OCI-LY3 (cell line): ENCODE data around the gene ATP6V0A1.
"Not testable (repeated sequence)": the region's sequence is repeated elsewhere in the genome, so short reads cannot be mapped to it uniquely, and the experiment has no call there.

Source experiments
- H2AFZ ChIP-seq: fragments of 200-600, 300-600 bp; shearing (Covaris generic); 2 replicates; pipeline ENCODE4 v1.6.0; 2014; ENCODE audit warnings: antibody characterized with exemption, low read depth, low read length
- H3K27ac ChIP-seq: fragments of 200-600, 300-600 bp; sonication (generic); 2 replicates; pipeline ENCODE4 v1.5.1; 2014; ENCODE audit warnings: mild to moderate bottlenecking, low read length, moderate library complexity, mixed read lengths
- H3K27me3 ChIP-seq: fragments of 200-600, 300-600 bp; sonication (generic); 2 replicates; pipeline ENCODE4 v1.6.1; 2014; ENCODE audit warnings: low read depth, low read length, mixed read lengths
- H3K36me3 ChIP-seq: fragments of 200-600, 300-600 bp; sonication (generic); replicated peaks from 2 replicates; pipeline ENCODE3; 2014; ENCODE audit warnings: low read depth, low read length, mixed read lengths
- H3K4me1 ChIP-seq: fragments of 300-600, 200-600 bp; sonication (generic); 2 replicates; pipeline ENCODE4 v1.6.1; 2014; ENCODE audit warnings: low read length, mixed read lengths
- H3K4me2 ChIP-seq: fragments of 200-600, 300-600 bp; sonication (generic); 2 replicates; pipeline ENCODE4 v1.6.1; 2014; ENCODE audit warnings: low read length, mixed read lengths
- H3K4me3 ChIP-seq: fragments of 300-600, 200-600 bp; sonication (generic); 2 replicates; pipeline ENCODE4 v1.5.1; 2014; ENCODE audit warnings: antibody characterized with exemption, mild to moderate bottlenecking, low read length, moderate library complexity
- H3K79me2 ChIP-seq: fragments of 300-600, 200-600 bp; shearing (Covaris generic); 2 replicates; pipeline ENCODE4 v1.6.1; 2014; ENCODE audit warnings: mild to moderate bottlenecking, low read length, mixed read lengths
- H3K9ac ChIP-seq: fragments of 300-600, 200-600 bp; shearing (Covaris generic); 2 replicates; pipeline ENCODE4 v1.6.0; 2014; ENCODE audit warnings: mild to moderate bottlenecking, low read length, moderate library complexity
- H3K9me3 ChIP-seq: fragments of 200-600, 300-600 bp; shearing (Covaris generic); 2 replicates; pipeline ENCODE4 v1.6.1; 2014; ENCODE audit warnings: low read length, mixed read lengths; ENCODE audit not compliant: insufficient read depth
- H4K20me1 ChIP-seq: fragments of 200-600, 300-600 bp; sonication (generic); 2 replicates; pipeline ENCODE4 v1.6.1; 2016; ENCODE audit warnings: low read length, mixed read lengths; ENCODE audit not compliant: insufficient read depth
- CTCF ChIP-seq: fragments of 200-600, 300-600 bp; sonication (generic); IDR thresholded peaks from 2 replicates; pipeline ENCODE4 v1.5.1; 2014; ENCODE audit warnings: antibody characterized with exemption, low read length, low read depth
- EZH2phosphoT487 ChIP-seq: fragments of 200-600 bp; shearing (Covaris generic); IDR thresholded peaks from 2 replicates; pipeline ENCODE4 v1.6.1; 2018; ENCODE audit warnings: antibody characterized with exemption, mixed run types, low read depth

ATP6V0A1 gene

DNA sequence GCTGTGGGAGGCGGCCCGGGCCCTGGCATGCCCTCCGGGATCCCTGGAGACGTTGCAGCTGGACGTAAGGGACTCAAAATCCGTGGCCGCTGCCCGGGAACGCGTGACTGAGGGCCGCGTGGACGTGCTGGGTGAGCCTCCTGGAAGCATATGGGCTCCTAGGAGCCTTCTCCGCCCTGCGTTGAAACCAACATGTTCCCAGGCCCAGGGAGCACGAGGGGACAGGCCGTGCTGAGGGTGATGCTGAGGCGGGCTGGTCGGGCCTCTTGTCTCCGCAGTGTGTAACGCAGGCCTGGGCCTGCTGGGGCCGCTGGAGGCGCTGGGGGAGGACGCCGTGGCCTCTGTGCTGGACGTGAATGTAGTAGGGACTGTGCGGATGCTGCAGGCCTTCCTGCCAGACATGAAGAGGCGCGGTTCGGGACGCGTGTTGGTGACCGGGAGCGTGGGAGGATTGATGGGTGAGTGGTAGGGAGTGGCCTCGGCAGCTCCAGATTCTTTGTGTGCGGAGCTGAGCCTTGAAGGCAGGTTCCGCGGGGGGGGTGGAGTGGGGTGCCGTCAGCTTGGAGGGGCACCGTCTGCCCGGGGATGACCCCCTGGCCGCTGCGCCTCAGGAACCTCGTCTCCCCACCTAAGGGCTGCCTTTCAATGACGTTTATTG is 94.6 kb downstream of the ATP6V0A1 start:
- TF ChIP-seq EZH2phosphoT487 (no peak), CTCF (no peak)
- Histone ChIP-seq H3K27ac (no peak overlapping the region), H3K9ac (no peak overlapping the region), H3K4me2 (no peak overlapping the region), H2AFZ (no peak overlapping the region), H3K27me3 (no peaks in the 10 kb centered on the region), H3K4me3 (no peak overlapping the region), H3K9me3 (no peaks in the 10 kb centered on the region), H3K4me1 (peaks cover 11% of the 10 kb centered on the region), H3K79me2 (peaks cover 8% of the 10 kb centered on the region), H3K36me3 (no peaks in the 10 kb centered on the region), H4K20me1 (no peaks in the 10 kb centered on the region)

DNA sequence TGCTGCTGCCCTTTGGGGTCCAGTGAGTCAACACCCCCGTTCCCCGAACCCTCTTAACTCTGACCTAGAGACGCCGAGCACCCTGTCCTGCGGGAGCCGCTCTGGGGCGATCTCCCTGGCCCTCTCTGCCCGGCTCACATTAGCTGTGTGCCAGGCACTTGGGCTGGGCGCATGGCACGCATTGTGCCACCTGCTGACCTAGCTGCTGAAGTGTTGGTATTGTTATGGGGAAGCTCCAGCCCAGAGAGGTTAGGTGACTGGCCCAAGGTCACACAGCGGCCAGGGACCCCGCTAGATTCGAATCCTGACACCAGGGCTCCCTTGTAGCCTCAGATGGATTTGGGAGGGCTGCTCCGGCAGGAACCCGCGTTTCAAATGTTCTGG is 95.2 kb downstream of the ATP6V0A1 start:
- H3K27ac ChIP-seq = 0 out of 2 replicates have a peak overlapping the region, but pooled peaks have one; percentile 46
- TF ChIP-seq CTCF (no peak), EZH2phosphoT487 (no peak)
- no peak overlapping the region for H2AFZ ChIP-seq
- peaks cover 11% of the 10 kb centered on the region for H3K4me1 ChIP-seq
- H3K9me3 ChIP-seq = no peaks in the 10 kb centered on the region
- no peaks in the 10 kb centered on the region for H4K20me1 ChIP-seq
- peaks cover 8% of the 10 kb centered on the region for H3K79me2 ChIP-seq
- H3K36me3 ChIP-seq = no peaks in the 10 kb centered on the region
- no peaks in the 10 kb centered on the region for H3K27me3 ChIP-seq
- H3K9ac ChIP-seq = peak overlapping the region; percentile 88
- H3K4me2 ChIP-seq = peak overlapping the region; percentile 97
- peak overlapping the region; percentile 92 for H3K4me3 ChIP-seq

DNA sequence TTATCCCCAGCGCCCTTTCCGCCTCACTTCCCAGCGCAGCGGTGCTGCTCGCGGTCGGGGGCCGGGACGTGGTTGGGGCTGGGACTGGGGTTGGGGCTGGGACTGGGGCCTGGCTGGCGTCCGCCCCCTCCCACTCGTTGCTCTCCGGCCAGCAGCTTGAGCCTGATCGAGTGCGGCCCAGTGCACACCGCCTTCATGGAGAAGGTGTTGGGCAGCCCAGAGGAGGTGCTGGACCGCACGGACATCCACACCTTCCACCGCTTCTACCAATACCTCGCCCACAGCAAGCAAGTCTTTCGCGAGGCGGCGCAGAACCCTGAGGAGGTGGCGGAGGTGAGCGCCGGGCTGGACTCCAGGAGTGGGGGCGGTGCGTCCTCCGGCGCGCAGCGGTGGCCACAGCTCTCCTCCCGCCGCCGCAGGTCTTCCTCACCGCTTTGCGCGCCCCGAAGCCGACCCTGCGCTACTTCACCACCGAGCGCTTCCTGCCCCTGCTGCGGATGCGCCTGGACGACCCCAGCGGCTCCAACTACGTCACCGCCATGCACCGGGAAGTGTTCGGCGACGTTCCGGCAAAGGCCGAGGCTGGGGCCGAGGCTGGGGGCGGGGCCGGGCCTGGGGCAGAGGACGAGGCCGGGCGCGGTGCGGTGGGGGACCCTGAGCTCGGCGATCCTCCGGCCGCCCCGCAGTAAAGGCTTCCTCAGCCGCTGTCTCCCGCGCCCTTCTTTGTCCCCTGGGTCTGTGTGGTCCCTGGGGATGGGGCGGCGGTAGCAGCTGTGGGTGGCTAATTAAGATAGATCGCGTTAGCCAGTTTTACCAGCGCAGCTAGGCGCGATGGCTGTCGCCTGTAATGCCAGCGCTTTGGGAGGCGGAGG is 95.8 kb downstream of the ATP6V0A1 start:
- peaks cover 8% of the 10 kb centered on the region for H3K79me2 ChIP-seq
- no peaks in the 10 kb centered on the region for H3K36me3 ChIP-seq
- H3K9me3 ChIP-seq = no peaks in the 10 kb centered on the region
- no peaks in the 10 kb centered on the region for H4K20me1 ChIP-seq
- no peak for TF ChIP-seq EZH2phosphoT487
- no peak for TF ChIP-seq CTCF
- peak overlapping the region; percentile 92 for H3K4me3 ChIP-seq
- H3K4me1 ChIP-seq = peaks cover 11% of the 10 kb centered on the region
- peak overlapping the region; percentile 46 for H3K27ac ChIP-seq
- H3K9ac ChIP-seq = peak overlapping the region; percentile 88
- H3K27me3 ChIP-seq = no peaks in the 10 kb centered on the region
- H3K4me2 ChIP-seq = peak overlapping the region; percentile 97
- peak overlapping the region; percentile 58; the same call in 1 of the 2 replicates for H2AFZ ChIP-seq

- no peaks in the 10 kb centered on the region for H3K36me3 ChIP-seq
- H3K27me3 ChIP-seq = no peaks in the 10 kb centered on the region
- H3K9ac ChIP-seq = peak overlapping the region; percentile 88
- H3K4me2 ChIP-seq = peak overlapping the region; percentile 97
- 0 out of 2 replicates have a peak overlapping the region, but pooled peaks have one; percentile 46 for H3K27ac ChIP-seq
- H3K4me3 ChIP-seq = peak overlapping the region; percentile 92
- no peaks in the 10 kb centered on the region for H3K9me3 ChIP-seq
- H3K4me1 ChIP-seq = peaks cover 11% of the 10 kb centered on the region
- peaks cover 8% of the 10 kb centered on the region for H3K79me2 ChIP-seq
- H2AFZ ChIP-seq = no peak overlapping the region
- H4K20me1 ChIP-seq = no peaks in the 10 kb centered on the region
- no peak for TF ChIP-seq EZH2phosphoT487
- TF ChIP-seq CTCF = no peak
Observed at GRCh38 chr17:42555122-42555622, 96.5 kb downstream of the ATP6V0A1 start.

DNA sequence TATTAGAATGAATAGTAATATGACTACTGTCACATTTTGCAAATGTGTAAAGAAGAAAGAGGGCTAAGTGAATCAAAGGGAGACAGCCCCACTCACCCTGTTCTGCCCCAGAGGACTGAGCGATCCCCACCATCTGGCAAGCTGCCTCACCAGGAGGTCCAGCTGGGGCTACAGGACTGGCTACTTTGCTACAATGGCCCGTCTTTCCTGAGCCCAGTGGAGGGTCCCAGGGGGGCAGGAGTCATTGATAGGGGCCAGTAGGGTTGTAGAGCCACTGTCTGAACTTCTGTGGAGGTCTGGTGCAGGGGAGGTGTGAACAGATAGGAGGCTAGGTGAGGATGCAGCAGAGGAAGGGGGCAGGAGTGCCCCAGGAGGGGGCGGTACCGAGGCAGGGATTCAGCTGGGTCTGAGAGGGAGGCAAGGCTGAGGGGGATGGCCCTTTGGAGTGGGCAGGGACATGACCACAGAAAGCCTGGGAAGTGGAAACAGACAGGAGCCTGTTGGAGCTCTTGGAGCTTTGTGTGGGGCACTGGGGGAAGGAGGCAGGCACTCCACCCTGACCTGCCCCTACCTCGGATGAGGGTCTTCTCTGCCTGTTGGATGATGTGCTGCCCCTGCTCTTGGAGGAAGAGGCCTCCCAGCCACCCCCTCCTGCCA is 97.4 kb downstream of the ATP6V0A1 start:
- not testable (repeated sequence) for H2AFZ ChIP-seq, H3K9me3 ChIP-seq, H3K36me3 ChIP-seq, H3K9ac ChIP-seq, H3K27me3 ChIP-seq, H3K4me3 ChIP-seq, H3K27ac ChIP-seq, H4K20me1 ChIP-seq, H3K79me2 ChIP-seq
- peaks cover 11% of the 10 kb centered on the region for H3K4me1 ChIP-seq
- H3K4me2 ChIP-seq = 0 out of 2 replicates have a peak overlapping the region, but pooled peaks have one; percentile 97
